Activated T-cell treated with anti-CD3 and anti-CD28 coated beads for 24 hours (primary cell): ENCODE measurements around the gene RPS18.
A peak's percentile ranks its signal among the peaks of the same experiment; 100 is the strongest.
"Not testable (repeated sequence)": the region's sequence is repeated elsewhere in the genome, so short reads cannot be mapped to it uniquely, and the experiment has no call there.

ENCODE experiments used
- DNase-seq: peaks from one replicate; pipeline ENCODE4 v3.0.0-alpha.2; 2020; ENCODE audit warnings: low read depth

The RPS18 gene

GRCh38 chr6:33272275-33273128 is 627 bp downstream of the RPS18 start:
- DNase-seq: no peak

- DNase-seq: no peak
Observed at GRCh38 chr6:33273129-33273923, 1.5 kb downstream of the RPS18 start.

GRCh38 chr6:33273924-33274902 is 2.3 kb downstream of the RPS18 start:
- DNase-seq: no peak

- DNase-seq: not testable (repeated sequence)
Observed at GRCh38 chr6:33275795-33276580, 4.1 kb downstream of the RPS18 start.

GRCh38 chr6:33276581-33276863 is 4.6 kb downstream of the RPS18 start:
- no peak for DNase-seq

- peak; percentile 74 for DNase-seq
Observed at GRCh38 chr6:33276864-33277662, 5.2 kb downstream of the RPS18 start, which contains the start of gene B3GALT4. Gene B3GALT4, plus strand, starts transcription at chr6:33277123. Its CDS starts 297 bp downstream, at chr6:33277420.

- no peak for DNase-seq
Observed at GRCh38 chr6:33277663-33278391, 6.0 kb downstream of the RPS18 start.

- DNase-seq: no peak
Observed at GRCh38 chr6:33278392-33278741, 6.5 kb downstream of the RPS18 start.

GRCh38 chr6:33278810-33279209 is 6.9 kb downstream of the RPS18 start:
- DNase-seq: no peak

GRCh38 chr6:33279257-33279695 is 7.4 kb downstream of the RPS18 start:
- no peak for DNase-seq

GRCh38 chr6:33279971-33280511 is 8.2 kb downstream of the RPS18 start:
- no peak for DNase-seq

- no peak for DNase-seq
Observed at GRCh38 chr6:33280539-33280938, 8.7 kb downstream of the RPS18 start.

GRCh38 chr6:33285214-33285613 is 13.3 kb downstream of the RPS18 start:
- DNase-seq: not testable (repeated sequence)

GRCh38 chr6:33286946-33287914 is 15.4 kb downstream of the RPS18 start:
- DNase-seq: no peak

- no peak for DNase-seq
Observed at GRCh38 chr6:33288141-33288920, 16.5 kb downstream of the RPS18 start.

GRCh38 chr6:33288921-33289783 is 17.3 kb downstream of the RPS18 start, which contains the start of the genes PFDN6 and WDR46:
Gene PFDN6, plus strand, starts transcription at chr6:33289601. Its CDS starts 256 bp downstream, at chr6:33289857.
Gene WDR46, minus strand, starts transcription at chr6:33289239. Its CDS starts 69 bp downstream, at chr6:33289170.
- DNase-seq: peak; percentile 75
